ENCODE measurements around the gene OR1D2.

The OR1D2 gene

DNA sequence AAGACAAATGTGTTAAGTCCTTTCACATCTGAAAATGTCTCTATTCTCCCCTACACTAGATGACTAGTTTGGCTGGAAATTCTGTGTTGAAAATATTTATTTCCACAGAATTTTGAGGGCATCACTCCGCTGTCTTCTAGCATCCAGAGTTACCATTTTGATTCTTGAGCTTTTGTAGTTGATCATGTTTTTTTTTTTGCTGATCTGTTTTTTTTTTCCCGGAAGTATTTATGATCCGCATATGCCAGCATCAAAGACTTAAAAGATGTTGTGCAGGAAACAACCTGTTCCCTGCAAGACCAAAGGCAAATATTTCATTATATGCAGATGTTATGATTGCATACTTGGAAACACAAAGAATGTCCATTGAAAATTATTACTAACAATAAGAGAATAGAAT lies 57.5 kb downstream of the OR1D2 start:
- no peak overlapping the region for H3K4me3 ChIP-seq (ENCODE audit: low read depth, low read length)
- TF ChIP-seq, protein P1, sequence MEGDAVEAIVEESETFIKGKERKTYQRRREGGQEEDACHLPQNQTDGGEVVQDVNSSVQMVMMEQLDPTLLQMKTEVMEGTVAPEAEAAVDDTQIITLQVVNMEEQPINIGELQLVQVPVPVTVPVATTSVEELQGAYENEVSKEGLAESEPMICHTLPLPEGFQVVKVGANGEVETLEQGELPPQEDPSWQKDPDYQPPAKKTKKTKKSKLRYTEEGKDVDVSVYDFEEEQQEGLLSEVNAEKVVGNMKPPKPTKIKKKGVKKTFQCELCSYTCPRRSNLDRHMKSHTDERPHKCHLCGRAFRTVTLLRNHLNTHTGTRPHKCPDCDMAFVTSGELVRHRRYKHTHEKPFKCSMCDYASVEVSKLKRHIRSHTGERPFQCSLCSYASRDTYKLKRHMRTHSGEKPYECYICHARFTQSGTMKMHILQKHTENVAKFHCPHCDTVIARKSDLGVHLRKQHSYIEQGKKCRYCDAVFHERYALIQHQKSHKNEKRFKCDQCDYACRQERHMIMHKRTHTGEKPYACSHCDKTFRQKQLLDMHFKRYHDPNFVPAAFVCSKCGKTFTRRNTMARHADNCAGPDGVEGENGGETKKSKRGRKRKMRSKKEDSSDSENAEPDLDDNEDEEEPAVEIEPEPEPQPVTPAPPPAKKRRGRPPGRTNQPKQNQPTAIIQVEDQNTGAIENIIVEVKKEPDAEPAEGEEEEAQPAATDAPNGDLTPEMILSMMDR (IDR thresholded peaks at IDR 0.05; ENCODE audit: insufficient read depth, low read depth, low read length, missing control alignments), result no peak
- DNase-seq (ENCODE audit: low read depth), result no peak

DNA sequence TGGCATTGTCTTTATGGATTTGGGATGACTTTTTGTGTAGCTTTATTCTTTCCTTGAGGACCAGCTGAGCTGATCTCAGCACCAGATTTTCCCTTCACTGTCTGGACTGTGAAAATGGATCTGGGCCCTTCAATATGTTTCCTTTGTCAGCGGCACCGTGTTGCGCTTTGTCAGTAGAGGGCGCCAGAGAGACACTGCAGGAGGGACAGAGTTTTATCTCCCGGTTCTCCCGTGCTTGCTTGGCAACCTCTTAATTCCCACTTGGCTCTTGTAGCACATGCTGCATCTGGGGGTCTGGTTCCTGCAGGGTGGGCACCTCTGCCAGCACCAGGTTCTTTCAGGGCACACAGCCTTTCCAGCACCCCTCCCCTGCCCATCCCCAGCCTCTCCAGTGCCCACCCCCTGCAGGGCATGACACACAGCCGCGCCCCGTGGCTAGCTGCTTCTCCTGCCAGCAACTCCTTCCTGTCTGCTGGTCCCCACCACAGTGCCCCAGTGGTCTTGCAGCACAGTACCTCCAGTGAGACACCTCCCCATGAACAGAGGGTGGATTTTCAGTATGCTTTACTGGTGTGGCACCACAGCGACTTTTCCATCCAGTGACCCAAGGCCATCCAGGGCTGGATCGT lies 60.4 kb downstream of the OR1D2 start:
- DNase-seq (ENCODE audit: low read depth), result peak; percentile 31
- TF ChIP-seq, protein P1 (IDR thresholded peaks at IDR 0.05; ENCODE audit: insufficient read depth, low read depth, low read length, missing control alignments), result peak; percentile 37

GRCh38 chr17:3040882-3041281 lies 63.3 kb downstream of the OR1D2 start:
- no peak overlapping the region for H3K4me3 ChIP-seq (ENCODE audit: low read depth, low read length)
- TF ChIP-seq, protein P1 (IDR thresholded peaks at IDR 0.05; ENCODE audit: insufficient read depth, low read depth, low read length, missing control alignments), result no peak
- DNase-seq (ENCODE audit: low read depth), result no peak

More for the DNA sequence above, 60.4 kb downstream of the OR1D2 start:
- H3K4me3 ChIP-seq (ENCODE audit: low read depth, low read length), result no peak overlapping the region

DNA sequence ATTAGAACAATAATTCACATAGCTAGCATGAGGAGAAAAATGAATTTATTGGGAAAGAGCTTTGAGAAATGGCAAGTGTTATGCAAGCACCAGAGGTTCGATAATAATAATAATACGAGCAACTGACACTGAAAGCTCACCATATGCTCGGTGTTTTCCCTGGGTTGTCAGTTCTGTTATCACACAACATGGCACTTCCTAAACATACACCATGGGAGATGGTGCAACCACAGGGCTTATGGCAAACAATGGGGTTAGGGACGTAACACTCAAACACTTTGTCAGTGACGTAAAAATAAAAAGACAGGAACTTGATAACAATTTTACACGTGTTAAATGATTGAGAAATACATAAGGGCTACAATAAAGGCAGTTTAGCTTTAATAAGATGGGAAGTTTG lies 64.5 kb downstream of the OR1D2 start:
- TF ChIP-seq, protein P1 (IDR thresholded peaks at IDR 0.05; ENCODE audit: insufficient read depth, low read depth, low read length, missing control alignments), result no peak
- no peak for DNase-seq (ENCODE audit: low read depth)
- no peak overlapping the region for H3K4me3 ChIP-seq (ENCODE audit: low read depth, low read length)

GRCh38 chr17:3038941-3039340 lies 65.3 kb downstream of the OR1D2 start:
- no peak overlapping the region for H3K4me3 ChIP-seq (ENCODE audit: low read depth, low read length)
- TF ChIP-seq, protein P1 (IDR thresholded peaks at IDR 0.05; ENCODE audit: insufficient read depth, low read depth, low read length, missing control alignments), result no peak
- DNase-seq (ENCODE audit: low read depth), result no peak

Data from GM12865 (cell line).